Pancreas (tissue), 10 donors: Measurements from ENCODE around the gene ROM1. TPM values are rescaled to one million over a fixed set of nuclear protein-coding genes. Genes with fewer than 3 reads are reported as not detected.
A peak's percentile ranks its signal among the peaks of the same experiment; 100 is the strongest.

Experiments used
- ATAC-seq, 4 donors: fragments of 200-7000 bp; cut with Tn5 transposase; one replicate each; pipeline versions ENCODE4 v1.8.0 to v1.9.1; 2020; ENCODE audit warnings: mild to moderate bottlenecking in 4 of 4, moderate library complexity in 4 of 4
- DNase-seq, 6 donors: peaks; one replicate each; pipeline ENCODE4 v3.0.0-alpha.2; 2020
- FAIRE-seq: peaks from 2 replicates; lab custom pipeline; 2012; peaks lifted over from hg19 to GRCh38; lab: Jason Lieb, UNC
- H3K27ac ChIP-seq, 4 donors: fragments of 200-600 bp; sonication (generic); 1 replicate in 3 of 4; 2 replicates in 1 of 4; pipeline versions ENCODE4 v1.5.0 to v1.8.0; 2020
- H3K27me3 ChIP-seq, 4 donors: fragments of 200-600 bp; one replicate each; pipeline ENCODE4 v1.8.0; 2021
- H3K36me3 ChIP-seq, 3 donors: fragments of 200-600 bp; sonication (generic) in 1 of 3; one replicate each; pipeline versions ENCODE4 v1.5.0 to v1.8.0; 2020 to 2021
- H3K4me1 ChIP-seq, 3 donors: fragments of 200-600 bp; one replicate each; pipeline ENCODE4 v1.8.0; 2021
- H3K4me3 ChIP-seq, 4 donors: fragments of 200-600 bp; sonication (generic) in 2 of 4; one replicate each; pipeline versions ENCODE4 v1.5.0 to v1.8.0; 2020 to 2021
- H3K9me3 ChIP-seq, 4 donors: fragments of 200-600 bp; one replicate each; pipeline ENCODE4 v1.8.0; 2021
- CTCF ChIP-seq, 4 donors: fragments of 200-600 bp; sonication (generic) in 3 of 4; IDR thresholded peaks; one replicate each; pipeline versions ENCODE4 v1.5.0 to v1.8.0; 2021; ENCODE audit warnings: antibody characterized with exemption in 4 of 4
- WGBS, 2 donors: extraction: QIAGEN DNeasy Blood & Tissue Kit; methylation state at CpG; one replicate each; pipeline ENCODE4 v1.1.7; 2013; 5-methylcytosine and 5-hydroxymethylcytosine counted together
- intact Hi-C, 3 donors: fragments of 100-400 bp; cut with DNase I; formaldehyde crosslinking; loops; one replicate each; pipeline versions ENCODE4 v1.11.1 to v1.14.2; 2022
- polyA plus RNA-seq, 2 donors: library from polyadenylated mRNA; stranded (reverse); fragments of 200-250 nt; gene quantifications; one replicate each; pipeline ENCODE4 v1.2.3, GENCODE V29; 2013
- total RNA-seq, 6 donors: library from RNA; stranded (reverse); fragmentation: NEBNext Ultra II Directional in 4 of 6; extraction: Animal tissue kit (Norgen Biotek cat#: 25700) in 4 of 6; gene quantifications; one replicate each; pipeline versions ENCODE4 v1.2.1 to v1.2.4, GENCODE V29; 2021 to 2023
- donor health status: healthy with polysubstance abuse.
- donor health status: DM: no; HTN: no; CAD: no; lungs with moderate emphysema.
- donor health status: DM: no; HTN: no; CAD: no.
- donor health status: control.
- donor health status: control.
- donor health status: Bipolar disorder and iron deficiency.
- donor health status: DM: yes; HTN: yes; CAD: no.
- donor health status: DM: no; HTN: no; CAD: no.
- donor health status: DM: no; HTN: no; CAD: no.
- donor health status: DM: yes; HTN: yes; CAD: no.

ROM1 gene
- total and polyA plus RNA-seq, 8 donors, result 0.65 to 5.6 (median 1.8) TPM

GRCh38 chr11:62588966-62589637, 24.0 kb upstream of the ROM1 start:
- Histone ChIP-seq H3K4me1 (peaks cover 8 to 23% (median 19%) of the 10 kb centered on the region in 3 donors), H3K4me3 (no peak overlapping the region), H3K27ac (no peak overlapping the region), H3K27me3 (no peaks in the 10 kb centered on the region), H3K36me3 (peaks cover 0 to 25% (median 8%) of the 10 kb centered on the region in 3 donors), H3K9me3 (no peaks in the 10 kb centered on the region)
- no peak for ATAC-seq
- WGBS, 2 donors, result 65 to 68% methylated on average over 18 of the region's 18 CpGs
- peak in 2 of 6 donors; percentile 4 to 9 for DNase-seq
- FAIRE-seq, result no peak
- no peak for TF ChIP-seq CTCF (IDR thresholded peaks at IDR 0.05)
- intact Hi-C loops, result no loop called here

GRCh38 chr11:62591448-62592145, 21.5 kb upstream of the ROM1 start, which contains the start of gene TUT1:
Gene TUT1, minus strand, starts transcription at chr11:62591523. Its CDS starts 38 bp downstream, at chr11:62591485.
- no peak for TF ChIP-seq CTCF (IDR thresholded peaks at IDR 0.05)
- peak; percentile 49 for FAIRE-seq
- peaks cover 0 to 48% (median 19%) of the 10 kb centered on the region in 3 donors for H3K36me3 ChIP-seq

GRCh38 chr11:62592146-62592815, 20.8 kb upstream of the ROM1 start:
- Histone ChIP-seq H3K9me3 (no peaks in the 10 kb centered on the region), H3K4me1 (peaks cover 8 to 23% (median 19%) of the 10 kb centered on the region in 3 donors), H3K4me3 (peak overlapping the region; percentile 21 to 77 (median 52)), H3K27me3 (no peaks in the 10 kb centered on the region), H3K36me3 (peaks cover 0 to 49% (median 21%) of the 10 kb centered on the region in 3 donors), H3K27ac (peak overlapping the region; percentile 81 to 93 (median 88))
- FAIRE-seq (no peak), ATAC-seq (peak; percentile 5 to 15 (median 7)), DNase-seq (no peak)
- WGBS, 2 donors, result 5% methylated on average over 17 of the region's 17 CpGs
- TF ChIP-seq CTCF (IDR thresholded peaks at IDR 0.05), result no peak
- intact Hi-C loops, result no loop called here

More at GRCh38 chr11:62591448-62592145, 21.5 kb upstream of the ROM1 start, which contains the start of gene TUT1:
- H3K27ac ChIP-seq, result peak within 1 kb of the TSS; percentile 81 to 93 (median 88)
- DNase-seq, result peak; percentile 90 to 97 (median 96)
- peaks cover 8 to 23% (median 19%) of the 10 kb centered on the region in 3 donors for H3K4me1 ChIP-seq
- intact Hi-C loops, result no loop called here
- no peaks in the 10 kb centered on the region for H3K27me3 ChIP-seq
- 0% methylated on average over 58 of the region's 58 CpGs for WGBS, 2 donors
- H3K4me3 ChIP-seq, result peak within 1 kb of the TSS; percentile 39 to 77 (median 54)
- ATAC-seq, result peak; percentile 92 to 96 (median 93)
- no peaks in the 10 kb centered on the region for H3K9me3 ChIP-seq

- peak in 2 of 6 donors; percentile 11 to 25 for DNase-seq
- H3K4me1 ChIP-seq, result peaks cover 8 to 20% (median 19%) of the 10 kb centered on the region in 3 donors
- H3K27ac ChIP-seq, result peak overlapping the region in 1 of 4 donors; percentile 93
- ATAC-seq, result no peak
- peaks cover 0 to 49% (median 28%) of the 10 kb centered on the region in 3 donors for H3K36me3 ChIP-seq
- 64 to 74% methylated on average over 8 of the region's 8 CpGs for WGBS, 2 donors
- intact Hi-C loops, result no loop called here
- H3K9me3 ChIP-seq, result no peaks in the 10 kb centered on the region
- H3K4me3 ChIP-seq, result no peak overlapping the region
- no peak for FAIRE-seq
- no peak for TF ChIP-seq CTCF (IDR thresholded peaks at IDR 0.05)
- H3K27me3 ChIP-seq, result no peaks in the 10 kb centered on the region
Observed at GRCh38 chr11:62592989-62593421, 20.1 kb upstream of the ROM1 start.
